ENCODE measurements around the gene METTL15.

DNA sequence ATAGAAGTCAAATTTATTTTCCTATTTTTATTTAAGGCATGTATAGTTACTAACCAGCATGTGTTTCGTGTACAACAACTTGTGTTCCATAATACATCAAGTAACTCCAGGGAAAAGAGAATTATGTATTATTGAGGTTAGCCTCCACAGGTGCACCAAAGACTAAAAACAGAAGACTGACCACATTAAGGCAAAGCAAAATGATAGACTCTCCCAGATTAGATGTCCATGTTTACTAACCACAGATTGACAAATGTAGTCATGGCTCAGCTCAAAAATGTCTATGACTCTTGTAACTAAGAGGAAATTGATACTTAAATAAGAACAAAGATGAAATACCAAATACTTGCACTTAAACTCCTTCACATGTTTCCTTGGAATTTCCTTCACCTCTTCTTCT lies 238.5 kb downstream of the METTL15 start:
- no peak for TF ChIP-seq EZH2phosphoT487 (IDR thresholded peaks at IDR 0.05; ENCODE audit: borderline replicate concordance, low read depth, low read length)
- TF ChIP-seq, protein P1, sequence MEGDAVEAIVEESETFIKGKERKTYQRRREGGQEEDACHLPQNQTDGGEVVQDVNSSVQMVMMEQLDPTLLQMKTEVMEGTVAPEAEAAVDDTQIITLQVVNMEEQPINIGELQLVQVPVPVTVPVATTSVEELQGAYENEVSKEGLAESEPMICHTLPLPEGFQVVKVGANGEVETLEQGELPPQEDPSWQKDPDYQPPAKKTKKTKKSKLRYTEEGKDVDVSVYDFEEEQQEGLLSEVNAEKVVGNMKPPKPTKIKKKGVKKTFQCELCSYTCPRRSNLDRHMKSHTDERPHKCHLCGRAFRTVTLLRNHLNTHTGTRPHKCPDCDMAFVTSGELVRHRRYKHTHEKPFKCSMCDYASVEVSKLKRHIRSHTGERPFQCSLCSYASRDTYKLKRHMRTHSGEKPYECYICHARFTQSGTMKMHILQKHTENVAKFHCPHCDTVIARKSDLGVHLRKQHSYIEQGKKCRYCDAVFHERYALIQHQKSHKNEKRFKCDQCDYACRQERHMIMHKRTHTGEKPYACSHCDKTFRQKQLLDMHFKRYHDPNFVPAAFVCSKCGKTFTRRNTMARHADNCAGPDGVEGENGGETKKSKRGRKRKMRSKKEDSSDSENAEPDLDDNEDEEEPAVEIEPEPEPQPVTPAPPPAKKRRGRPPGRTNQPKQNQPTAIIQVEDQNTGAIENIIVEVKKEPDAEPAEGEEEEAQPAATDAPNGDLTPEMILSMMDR (conservative IDR thresholded peaks at IDR 0.05; ENCODE audit: low read length), result no peak
